ENCODE results near the gene PPP2R3A.
"Not testable (repeated sequence)": the region's sequence is repeated elsewhere in the genome, so short reads cannot be mapped to it uniquely, and the experiment has no call there.

The PPP2R3A gene

GRCh38 chr3:135935171-135935570 is 30.4 kb upstream of the PPP2R3A start:
- H3K27me3 ChIP-seq (ENCODE audit: control insufficient read depth, insufficient read depth, low read length); H3K4me1 ChIP-seq (ENCODE audit: control insufficient read depth, insufficient read depth, low read length); H3K4me3 ChIP-seq (ENCODE audit: low read depth, low read length); H3K9ac ChIP-seq (ENCODE audit: low read depth, low read length); H3K36me3 ChIP-seq (ENCODE audit: control insufficient read depth, insufficient read depth, low read length); H3K9me3 ChIP-seq (ENCODE audit: control insufficient read depth, insufficient read depth, low read length): not testable (repeated sequence)

DNA sequence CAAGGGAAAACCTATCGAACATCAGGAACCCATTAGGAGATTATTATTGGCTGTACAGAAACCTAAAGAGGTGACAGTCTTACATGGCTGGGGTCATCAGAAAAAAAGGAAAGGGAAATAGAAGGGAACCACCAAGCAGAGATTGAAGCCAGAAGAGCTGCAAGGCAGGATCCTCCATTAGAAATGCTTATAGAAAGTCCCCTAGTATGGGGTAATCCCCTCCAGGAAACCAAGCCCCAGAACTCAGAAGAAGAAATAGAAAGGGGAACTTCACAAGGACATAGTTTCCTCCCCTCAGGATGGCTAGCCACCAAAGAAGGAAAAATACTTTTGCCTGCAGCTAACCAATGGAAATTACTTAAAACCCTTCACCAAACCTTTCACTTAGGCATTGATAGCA is 27.8 kb upstream of the PPP2R3A start:
- H3K9me3 ChIP-seq (ENCODE audit: control insufficient read depth, insufficient read depth, low read length); H3K36me3 ChIP-seq (ENCODE audit: control insufficient read depth, insufficient read depth, low read length); H3K27me3 ChIP-seq (ENCODE audit: control insufficient read depth, insufficient read depth, low read length); H3K9ac ChIP-seq (ENCODE audit: low read depth, low read length); H3K4me1 ChIP-seq (ENCODE audit: control insufficient read depth, insufficient read depth, low read length); H3K4me3 ChIP-seq (ENCODE audit: low read depth, low read length): not testable (repeated sequence)

DNA sequence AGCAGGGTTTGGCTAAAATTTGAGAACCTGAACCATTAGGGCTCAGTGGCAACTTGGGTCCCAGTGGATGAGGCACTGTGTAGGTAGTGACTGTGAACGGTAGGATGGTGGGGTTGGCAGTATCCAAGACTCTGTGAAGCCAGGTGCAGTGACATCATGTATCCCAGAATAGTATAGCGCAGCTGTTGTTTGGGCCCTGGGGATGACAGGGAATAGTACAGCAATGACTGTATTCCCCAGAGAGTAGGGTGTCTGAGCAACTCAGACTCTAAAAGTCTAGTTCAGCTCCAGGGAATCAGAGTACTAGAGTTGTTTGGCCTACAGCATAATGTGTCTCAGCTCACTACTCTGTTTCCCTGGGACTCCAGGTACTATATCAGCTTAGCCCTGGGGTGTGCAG is 20.7 kb upstream of the PPP2R3A start:
- Histone ChIP-seq H3K27me3 (ENCODE audit: control insufficient read depth, insufficient read depth, low read length) (no peaks in the 10 kb centered on the region), H3K36me3 (ENCODE audit: control insufficient read depth, insufficient read depth, low read length) (no peaks in the 10 kb centered on the region), H3K4me1 (ENCODE audit: control insufficient read depth, insufficient read depth, low read length) (no peaks in the 10 kb centered on the region), H3K9me3 (ENCODE audit: control insufficient read depth, insufficient read depth, low read length) (no peaks in the 10 kb centered on the region), H3K9ac (ENCODE audit: low read depth, low read length) (no peak overlapping the region), H3K4me3 (ENCODE audit: low read depth, low read length) (no peak overlapping the region)

DNA sequence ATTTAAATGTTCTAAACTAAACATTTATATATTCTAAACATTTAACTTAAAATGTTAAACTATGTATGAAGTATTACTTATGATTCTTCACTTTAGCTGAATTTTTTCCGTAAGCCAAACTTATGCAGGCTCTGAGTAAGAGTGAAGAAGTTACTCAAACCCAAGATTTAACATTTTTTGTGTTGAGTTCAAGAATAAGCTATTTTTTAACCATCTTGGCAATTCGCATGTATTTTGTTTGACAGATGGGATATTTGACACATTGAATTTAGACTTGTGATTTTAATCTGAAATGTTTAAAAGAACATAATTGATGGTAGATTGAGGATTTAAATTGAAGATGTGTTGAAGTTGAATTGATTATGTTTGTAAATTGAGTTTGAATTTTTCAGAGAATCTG is 14.6 kb upstream of the PPP2R3A start:
- Histone ChIP-seq H3K9ac (ENCODE audit: low read depth, low read length) (no peak overlapping the region), H3K36me3 (ENCODE audit: control insufficient read depth, insufficient read depth, low read length) (no peaks in the 10 kb centered on the region), H3K9me3 (ENCODE audit: control insufficient read depth, insufficient read depth, low read length) (no peaks in the 10 kb centered on the region)

DNA sequence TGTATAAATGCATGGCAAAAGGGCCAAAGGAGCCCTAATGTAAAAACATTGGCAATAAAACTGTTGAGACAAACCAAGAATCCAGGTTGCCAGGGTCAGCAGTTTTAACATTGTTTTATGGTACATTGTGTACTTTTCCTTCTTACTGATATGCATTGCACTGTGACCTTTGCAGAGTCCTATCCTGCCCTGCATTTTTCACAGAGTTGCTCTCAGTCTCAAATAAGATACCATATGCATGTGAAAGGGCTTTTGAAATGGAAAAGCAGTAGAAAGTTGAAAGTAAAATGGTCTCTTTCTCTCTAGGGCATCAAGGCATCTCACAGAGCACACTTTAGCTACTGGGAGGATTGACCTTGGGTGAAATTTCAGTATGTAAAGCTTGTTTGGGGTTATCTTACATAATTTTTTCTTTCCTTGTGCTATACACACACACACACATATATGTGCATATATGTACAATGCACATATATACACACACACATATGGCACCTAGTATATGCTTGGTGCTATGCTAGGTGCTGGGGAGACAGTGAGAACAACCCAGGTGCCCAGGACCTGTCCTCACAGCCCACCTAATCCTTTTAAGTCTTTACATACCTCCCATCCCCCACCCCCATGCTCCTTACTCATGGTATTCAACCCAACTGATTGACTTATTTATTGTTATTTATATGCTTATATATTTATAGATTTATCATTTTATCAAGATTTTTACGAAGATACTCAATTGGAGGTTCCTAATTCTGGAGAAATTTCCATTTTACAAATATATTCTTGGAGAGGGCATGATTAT is 1.2 kb upstream of the PPP2R3A start:
- peaks cover 23% of the 10 kb centered on the region for H3K4me1 ChIP-seq (ENCODE audit: control insufficient read depth, insufficient read depth, low read length)
- no peaks in the 10 kb centered on the region for H3K9me3 ChIP-seq (ENCODE audit: control insufficient read depth, insufficient read depth, low read length)
- no peaks in the 10 kb centered on the region for H3K27me3 ChIP-seq (ENCODE audit: control insufficient read depth, insufficient read depth, low read length)
- H3K36me3 ChIP-seq (ENCODE audit: control insufficient read depth, insufficient read depth, low read length) = no peaks in the 10 kb centered on the region
- H3K9ac ChIP-seq (ENCODE audit: low read depth, low read length) = no peak overlapping the region
- peak overlapping the region; percentile 66 for H3K4me3 ChIP-seq (ENCODE audit: low read depth, low read length)

More for the DNA sequence above, 14.6 kb upstream of the PPP2R3A start:
- Histone ChIP-seq H3K4me1 (ENCODE audit: control insufficient read depth, insufficient read depth, low read length) (no peaks in the 10 kb centered on the region), H3K4me3 (ENCODE audit: low read depth, low read length) (no peak overlapping the region), H3K27me3 (ENCODE audit: control insufficient read depth, insufficient read depth, low read length) (no peaks in the 10 kb centered on the region)

DNA sequence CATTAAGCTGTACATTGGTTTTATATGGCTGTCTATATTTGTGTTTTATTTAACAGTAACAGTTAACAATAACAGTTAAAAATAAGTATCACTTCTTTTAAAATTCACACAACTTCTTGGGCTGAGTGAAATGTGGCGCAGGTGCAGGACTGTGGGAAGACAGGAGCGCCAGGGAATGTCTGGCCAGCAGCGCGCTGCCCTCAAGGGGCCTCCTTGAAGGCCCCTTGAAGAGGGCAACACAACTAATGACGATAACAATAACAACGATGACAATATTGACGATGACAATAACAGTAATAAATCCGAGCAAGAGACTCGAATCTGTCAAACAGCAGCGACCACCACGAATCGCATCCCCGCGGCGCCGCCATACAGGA is 411 bp upstream of the PPP2R3A start:
- no peaks in the 10 kb centered on the region for H3K9me3 ChIP-seq (ENCODE audit: control insufficient read depth, insufficient read depth, low read length)
- peaks cover 23% of the 10 kb centered on the region for H3K4me1 ChIP-seq (ENCODE audit: control insufficient read depth, insufficient read depth, low read length)
- peak overlapping the region; percentile 66 for H3K4me3 ChIP-seq (ENCODE audit: low read depth, low read length)
- H3K36me3 ChIP-seq (ENCODE audit: control insufficient read depth, insufficient read depth, low read length) = no peaks in the 10 kb centered on the region
- H3K9ac ChIP-seq (ENCODE audit: low read depth, low read length) = no peak overlapping the region
- no peaks in the 10 kb centered on the region for H3K27me3 ChIP-seq (ENCODE audit: control insufficient read depth, insufficient read depth, low read length)

GRCh38 chr3:135966271-135966961 is 888 bp downstream of the PPP2R3A start:
- H3K4me1 ChIP-seq (ENCODE audit: control insufficient read depth, insufficient read depth, low read length) = peaks cover 23% of the 10 kb centered on the region
- no peaks in the 10 kb centered on the region for H3K36me3 ChIP-seq (ENCODE audit: control insufficient read depth, insufficient read depth, low read length)
- peak overlapping the region; percentile 59 for H3K4me3 ChIP-seq (ENCODE audit: low read depth, low read length)
- H3K9me3 ChIP-seq (ENCODE audit: control insufficient read depth, insufficient read depth, low read length) = no peaks in the 10 kb centered on the region
- H3K27me3 ChIP-seq (ENCODE audit: control insufficient read depth, insufficient read depth, low read length) = no peaks in the 10 kb centered on the region
- peak overlapping the region; percentile 57 for H3K9ac ChIP-seq (ENCODE audit: low read depth, low read length)

DNA sequence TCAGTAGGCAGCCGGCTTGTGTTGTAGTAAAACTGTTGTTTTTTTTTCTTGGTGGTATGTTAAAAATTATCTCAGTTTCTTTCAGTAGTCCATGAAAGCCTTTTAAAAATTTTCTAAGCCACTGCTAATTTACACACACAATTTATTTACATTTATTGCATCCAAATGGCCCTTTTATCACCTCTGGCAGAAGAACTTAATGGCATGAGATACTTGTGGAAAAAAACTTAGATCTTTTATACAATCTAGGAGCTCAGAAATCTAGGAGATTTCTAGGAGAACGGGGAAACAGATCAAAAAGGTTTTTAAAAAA is 1.4 kb downstream of the PPP2R3A start:
- Histone ChIP-seq H3K36me3 (ENCODE audit: control insufficient read depth, insufficient read depth, low read length) (no peaks in the 10 kb centered on the region), H3K4me1 (ENCODE audit: control insufficient read depth, insufficient read depth, low read length) (peaks cover 23% of the 10 kb centered on the region), H3K4me3 (ENCODE audit: low read depth, low read length) (peak overlapping the region; percentile 59), H3K9me3 (ENCODE audit: control insufficient read depth, insufficient read depth, low read length) (no peaks in the 10 kb centered on the region), H3K9ac (ENCODE audit: low read depth, low read length) (no peak overlapping the region), H3K27me3 (ENCODE audit: control insufficient read depth, insufficient read depth, low read length) (no peaks in the 10 kb centered on the region)

GRCh38 chr3:135967867-135968266 is 2.3 kb downstream of the PPP2R3A start:
- H3K36me3 ChIP-seq (ENCODE audit: control insufficient read depth, insufficient read depth, low read length) = no peaks in the 10 kb centered on the region
- no peak overlapping the region for H3K4me3 ChIP-seq (ENCODE audit: low read depth, low read length)
- H3K9ac ChIP-seq (ENCODE audit: low read depth, low read length) = no peak overlapping the region
- H3K4me1 ChIP-seq (ENCODE audit: control insufficient read depth, insufficient read depth, low read length) = peaks cover 23% of the 10 kb centered on the region
- H3K9me3 ChIP-seq (ENCODE audit: control insufficient read depth, insufficient read depth, low read length) = no peaks in the 10 kb centered on the region
- no peaks in the 10 kb centered on the region for H3K27me3 ChIP-seq (ENCODE audit: control insufficient read depth, insufficient read depth, low read length)

DNA sequence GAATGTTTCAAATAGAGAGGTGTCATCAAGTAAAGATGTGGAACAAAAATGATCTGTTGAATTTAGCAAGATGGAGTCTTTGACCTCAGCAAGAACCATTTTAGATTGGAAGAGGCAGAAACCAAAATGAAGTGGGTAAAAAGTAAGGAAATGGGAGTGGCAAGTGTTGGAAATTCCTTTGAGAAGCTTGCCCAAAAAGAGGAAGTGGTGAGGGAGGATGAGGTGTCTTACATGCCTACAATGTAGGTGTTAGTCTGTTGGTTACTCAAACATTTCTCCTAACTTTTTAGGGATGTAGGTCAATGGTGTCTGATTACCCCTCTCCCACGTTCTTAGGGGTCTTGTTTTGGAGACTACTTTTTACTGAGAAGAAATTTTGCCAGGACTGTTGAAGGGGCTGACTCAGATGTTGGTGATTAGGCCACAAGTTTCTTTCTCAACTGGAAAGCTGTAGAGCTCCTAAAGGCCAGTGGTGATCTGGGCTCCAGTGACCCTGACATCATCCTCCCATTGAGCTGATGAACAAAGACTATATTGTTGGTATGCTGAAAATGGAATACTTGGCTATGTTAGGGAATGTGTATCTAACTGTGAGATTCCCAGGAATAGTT is 5.1 kb downstream of the PPP2R3A start:
- no peaks in the 10 kb centered on the region for H3K9me3 ChIP-seq (ENCODE audit: control insufficient read depth, insufficient read depth, low read length)
- no peaks in the 10 kb centered on the region for H3K36me3 ChIP-seq (ENCODE audit: control insufficient read depth, insufficient read depth, low read length)
- H3K27me3 ChIP-seq (ENCODE audit: control insufficient read depth, insufficient read depth, low read length) = no peaks in the 10 kb centered on the region
- H3K4me1 ChIP-seq (ENCODE audit: control insufficient read depth, insufficient read depth, low read length) = peaks cover 26% of the 10 kb centered on the region
- no peak overlapping the region for H3K4me3 ChIP-seq (ENCODE audit: low read depth, low read length)
- no peak overlapping the region for H3K9ac ChIP-seq (ENCODE audit: low read depth, low read length)

DNA sequence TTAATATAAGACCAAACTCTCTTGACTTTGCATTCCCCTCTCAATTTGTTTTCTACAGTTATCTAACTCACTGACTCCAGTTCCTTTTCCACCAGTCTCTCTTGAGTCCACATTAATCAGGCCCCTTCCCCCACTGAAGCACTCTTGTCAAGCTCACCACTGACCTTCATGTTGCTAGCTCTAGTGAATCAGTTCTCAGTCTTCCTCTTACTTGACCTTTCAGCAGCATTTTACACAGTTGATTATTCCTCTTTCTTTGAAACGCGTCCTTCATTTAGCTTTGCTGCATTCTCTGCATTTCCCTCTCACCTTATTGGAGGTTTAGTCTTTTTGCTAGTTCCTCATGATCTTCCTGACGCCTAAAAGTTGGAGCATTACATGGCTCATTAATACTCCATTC is 8.3 kb downstream of the PPP2R3A start:
- H3K36me3 ChIP-seq (ENCODE audit: control insufficient read depth, insufficient read depth, low read length) = no peaks in the 10 kb centered on the region
- no peaks in the 10 kb centered on the region for H3K27me3 ChIP-seq (ENCODE audit: control insufficient read depth, insufficient read depth, low read length)
- no peak overlapping the region for H3K4me3 ChIP-seq (ENCODE audit: low read depth, low read length)
- H3K9ac ChIP-seq (ENCODE audit: low read depth, low read length) = no peak overlapping the region
- H3K9me3 ChIP-seq (ENCODE audit: control insufficient read depth, insufficient read depth, low read length) = no peaks in the 10 kb centered on the region
- peaks cover 15% of the 10 kb centered on the region for H3K4me1 ChIP-seq (ENCODE audit: control insufficient read depth, insufficient read depth, low read length)

GRCh38 chr3:135975053-135975452 is 9.5 kb downstream of the PPP2R3A start:
- no peaks in the 10 kb centered on the region for H3K9me3 ChIP-seq (ENCODE audit: control insufficient read depth, insufficient read depth, low read length)
- H3K36me3 ChIP-seq (ENCODE audit: control insufficient read depth, insufficient read depth, low read length) = no peaks in the 10 kb centered on the region
- H3K4me3 ChIP-seq (ENCODE audit: low read depth, low read length) = no peak overlapping the region
- H3K27me3 ChIP-seq (ENCODE audit: control insufficient read depth, insufficient read depth, low read length) = no peaks in the 10 kb centered on the region
- peaks cover 15% of the 10 kb centered on the region for H3K4me1 ChIP-seq (ENCODE audit: control insufficient read depth, insufficient read depth, low read length)
- no peak overlapping the region for H3K9ac ChIP-seq (ENCODE audit: low read depth, low read length)
